NCI-H1436 (cell line): Measurements from ENCODE around the gene TLE5.

Experiments
- DNase-seq: peaks from one replicate; lab custom pipeline; 2025; lab: John Stamatoyannopoulos, UW

Gene TLE5, protein sequence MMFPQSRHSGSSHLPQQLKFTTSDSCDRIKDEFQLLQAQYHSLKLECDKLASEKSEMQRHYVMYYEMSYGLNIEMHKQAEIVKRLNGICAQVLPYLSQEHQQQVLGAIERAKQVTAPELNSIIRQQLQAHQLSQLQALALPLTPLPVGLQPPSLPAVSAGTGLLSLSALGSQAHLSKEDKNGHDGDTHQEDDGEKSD

DNA sequence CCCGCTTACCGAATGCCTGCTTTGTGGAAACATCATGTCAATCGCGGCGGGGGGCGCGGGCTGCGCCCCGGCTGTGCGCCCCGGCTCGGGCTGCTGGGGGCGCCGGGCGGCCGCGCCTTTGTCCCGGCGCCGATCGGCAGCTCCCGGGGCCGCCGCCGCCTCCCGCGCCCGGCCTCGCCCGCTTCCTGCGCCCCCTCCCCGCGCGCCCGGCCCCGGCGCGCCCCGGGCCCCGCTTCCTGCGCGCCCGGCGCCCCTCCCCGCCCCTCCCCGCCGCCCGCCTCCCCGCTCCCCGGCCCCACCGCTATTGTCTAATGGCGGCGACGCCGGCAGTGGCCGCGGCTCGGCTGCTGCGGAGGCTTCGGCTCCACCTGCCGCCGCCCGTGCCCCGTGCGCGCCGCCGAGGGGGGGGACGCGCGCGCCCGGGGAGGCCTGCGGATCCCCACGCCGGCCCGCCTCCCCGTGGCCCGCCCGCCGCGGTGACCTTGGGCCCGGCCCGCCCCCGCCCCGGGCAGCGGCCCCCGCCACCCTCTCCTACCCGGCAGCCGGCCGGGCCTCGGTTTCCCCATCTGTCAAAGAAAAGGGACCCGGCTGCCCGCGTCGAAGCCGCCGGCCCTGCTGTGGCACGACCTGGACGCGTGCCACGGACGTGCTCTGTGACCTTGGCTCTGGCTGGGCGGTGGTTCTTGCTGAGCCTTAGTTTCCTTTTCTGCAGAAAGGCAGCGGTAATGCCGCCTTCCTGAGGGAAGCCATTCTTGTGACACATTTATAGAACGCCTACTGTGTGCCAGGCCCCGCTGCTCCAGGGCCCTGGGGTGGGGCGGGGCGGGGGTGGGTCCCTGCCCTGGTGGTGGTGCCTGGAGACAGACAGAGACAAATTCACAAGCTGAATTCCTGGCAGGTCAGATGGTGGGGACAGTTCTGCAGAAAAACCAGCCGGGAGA, at the start of gene TLE5:
TLE5 (minus strand) TSS at position 331 of the 941 bp plus-strand sequence; CDS start at position 36, 295 bp downstream.
- DNase-seq: peak; percentile 52

DNA sequence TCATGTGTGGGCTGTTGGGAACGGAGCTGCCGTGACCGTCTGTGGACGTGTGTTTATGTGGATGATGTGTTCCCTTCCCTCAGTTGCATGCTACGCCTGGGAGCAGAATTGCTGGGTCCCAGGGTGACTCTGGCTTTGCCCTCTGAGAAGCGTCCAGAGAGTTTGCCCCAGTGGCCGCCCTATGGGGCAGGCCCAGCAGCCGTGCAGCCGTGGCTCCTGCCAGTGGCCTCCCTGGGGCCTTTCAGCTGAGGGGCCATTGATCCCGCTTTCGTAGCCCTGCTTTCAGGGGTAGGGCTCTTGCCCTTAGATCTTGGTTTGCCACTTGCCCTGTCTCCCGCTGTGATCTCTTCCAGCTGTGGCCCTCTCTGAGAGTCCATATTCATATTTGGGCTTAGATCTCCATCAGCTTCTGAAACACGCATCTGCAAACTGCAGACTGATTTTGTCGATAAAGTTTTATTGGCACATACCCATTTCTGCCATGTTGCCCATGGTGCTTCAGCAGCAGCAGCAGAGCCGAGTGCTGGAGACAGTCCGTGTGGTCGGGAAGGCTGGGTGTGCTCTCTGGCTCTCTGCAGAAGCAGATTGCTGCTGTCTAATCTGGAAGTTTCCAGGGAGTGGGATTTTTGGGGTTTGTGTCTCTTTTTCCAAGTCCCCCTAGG, 49.4 kb upstream of the TLE5 start:
- no peak for DNase-seq

DNA sequence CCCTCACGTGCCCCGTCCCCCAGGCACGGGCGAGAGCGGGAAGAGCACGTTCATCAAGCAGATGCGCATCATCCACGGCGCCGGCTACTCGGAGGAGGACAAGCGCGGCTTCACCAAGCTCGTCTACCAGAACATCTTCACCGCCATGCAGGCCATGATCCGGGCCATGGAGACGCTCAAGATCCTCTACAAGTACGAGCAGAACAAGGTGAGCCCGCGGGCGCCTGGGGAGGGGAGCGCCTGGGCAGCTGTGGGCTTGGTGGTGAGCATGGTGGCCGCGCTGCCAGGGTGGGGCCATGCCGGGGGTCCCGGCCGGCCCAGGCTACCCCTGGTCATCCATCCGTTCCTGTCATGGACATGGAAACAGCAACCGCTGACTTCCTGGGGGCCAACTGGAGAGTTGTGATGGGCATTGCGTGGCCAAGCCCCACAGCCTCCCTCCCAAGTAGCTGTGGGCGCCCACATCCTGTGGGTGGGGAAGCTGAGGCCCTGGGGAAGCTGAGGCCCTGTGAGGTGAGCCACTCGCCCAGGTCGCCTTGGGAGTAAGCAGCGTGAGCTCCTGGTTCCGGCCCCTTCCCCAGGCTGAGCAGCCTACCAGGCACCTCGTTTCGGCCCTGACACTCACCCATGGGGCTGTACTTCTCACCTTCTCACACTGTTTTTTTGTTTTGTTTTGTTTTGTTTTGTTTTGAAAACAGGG, 48.0 kb upstream of the TLE5 start:
- no peak for DNase-seq

DNA sequence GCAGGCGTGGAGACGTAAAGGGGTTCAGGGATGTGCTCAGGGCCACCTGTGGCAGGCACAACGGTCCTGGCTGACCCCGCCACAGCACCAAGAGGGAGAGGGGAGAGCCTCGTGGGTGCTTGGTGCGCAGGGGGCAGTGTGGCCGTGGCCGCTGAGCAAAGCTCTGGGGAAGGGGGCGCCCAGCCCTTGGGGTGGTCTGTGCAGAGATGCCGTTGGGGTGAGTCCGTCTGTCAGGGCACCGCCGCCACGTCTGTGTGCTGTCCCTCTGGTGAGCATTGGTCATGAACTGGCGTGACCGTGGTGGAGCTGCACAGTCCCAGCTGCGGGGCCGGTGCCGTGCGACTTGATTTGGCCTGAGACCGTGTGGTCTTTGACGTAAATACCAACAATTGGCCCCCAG, 47.2 kb upstream of the TLE5 start:
- DNase-seq: no peak

DNA sequence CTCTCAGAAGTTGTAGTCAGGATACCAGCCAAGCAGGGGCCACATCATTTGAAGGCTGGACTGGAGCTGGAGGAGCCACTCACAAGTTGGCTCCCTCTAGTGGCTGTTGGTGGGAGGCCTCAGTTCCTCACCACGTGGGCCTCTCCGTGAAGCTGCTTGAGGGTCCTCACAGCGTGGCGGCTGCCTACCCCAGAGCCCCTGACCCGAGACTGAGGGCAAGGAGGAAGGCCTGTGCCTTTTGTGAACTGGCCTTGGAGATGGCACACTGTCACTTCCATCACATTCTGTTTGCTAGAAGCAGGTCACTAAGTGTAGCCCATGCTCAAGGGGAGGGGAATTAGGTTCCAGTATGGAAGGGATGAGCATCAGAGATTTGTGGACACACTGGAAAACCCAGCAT, 46.5 kb upstream of the TLE5 start:
- peak; percentile 44 for DNase-seq

DNA sequence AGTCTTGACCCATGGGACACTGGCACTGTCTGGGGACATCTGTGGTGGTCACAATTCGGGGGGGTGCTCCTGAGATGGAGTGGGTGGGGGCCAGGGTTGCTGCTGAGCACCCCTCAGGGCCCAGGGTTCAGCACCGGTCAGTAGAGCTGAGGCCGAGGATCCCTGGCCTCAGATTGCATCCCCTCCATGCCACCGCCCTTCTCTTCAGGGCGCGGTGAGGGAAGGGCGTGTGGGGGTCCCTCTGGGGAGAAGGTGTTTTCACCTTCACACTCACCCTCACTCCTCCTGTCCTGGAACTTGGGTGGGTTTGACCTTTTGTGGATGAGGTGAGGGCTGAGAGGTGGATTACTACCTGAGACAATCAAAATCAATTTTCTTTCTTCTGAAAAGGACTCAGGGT, 45.4 kb upstream of the TLE5 start:
- no peak for DNase-seq

DNA sequence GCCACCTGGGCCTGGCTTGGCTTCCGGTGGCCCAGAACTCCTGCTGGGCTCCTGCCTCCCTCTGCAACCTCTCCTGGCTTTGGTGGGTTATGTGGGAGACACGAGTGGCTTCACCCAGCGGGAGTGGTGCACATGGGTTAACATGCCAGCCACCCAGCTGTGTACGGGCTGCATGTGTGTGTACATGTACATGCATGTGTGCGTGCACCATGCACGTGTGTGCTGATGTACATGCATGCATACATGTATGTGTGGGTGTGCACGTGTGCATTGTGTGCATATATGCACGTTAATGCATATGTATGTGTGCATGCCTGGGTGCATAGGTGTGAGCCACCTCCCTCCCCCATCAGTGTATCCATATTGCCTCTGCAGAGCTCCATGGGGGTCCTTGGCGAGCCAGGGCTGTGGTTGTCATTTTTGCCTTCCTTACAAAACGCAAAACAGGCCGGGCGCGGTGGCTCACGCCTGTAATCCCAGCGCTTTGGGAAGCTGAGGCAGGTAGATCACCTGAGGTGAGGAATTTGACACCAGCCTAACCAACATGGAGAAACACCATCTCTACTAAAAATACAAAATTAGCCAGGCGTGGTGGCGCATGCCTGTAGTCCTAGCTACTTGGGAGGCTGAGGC, 44.3 kb upstream of the TLE5 start:
- DNase-seq: no peak

DNA sequence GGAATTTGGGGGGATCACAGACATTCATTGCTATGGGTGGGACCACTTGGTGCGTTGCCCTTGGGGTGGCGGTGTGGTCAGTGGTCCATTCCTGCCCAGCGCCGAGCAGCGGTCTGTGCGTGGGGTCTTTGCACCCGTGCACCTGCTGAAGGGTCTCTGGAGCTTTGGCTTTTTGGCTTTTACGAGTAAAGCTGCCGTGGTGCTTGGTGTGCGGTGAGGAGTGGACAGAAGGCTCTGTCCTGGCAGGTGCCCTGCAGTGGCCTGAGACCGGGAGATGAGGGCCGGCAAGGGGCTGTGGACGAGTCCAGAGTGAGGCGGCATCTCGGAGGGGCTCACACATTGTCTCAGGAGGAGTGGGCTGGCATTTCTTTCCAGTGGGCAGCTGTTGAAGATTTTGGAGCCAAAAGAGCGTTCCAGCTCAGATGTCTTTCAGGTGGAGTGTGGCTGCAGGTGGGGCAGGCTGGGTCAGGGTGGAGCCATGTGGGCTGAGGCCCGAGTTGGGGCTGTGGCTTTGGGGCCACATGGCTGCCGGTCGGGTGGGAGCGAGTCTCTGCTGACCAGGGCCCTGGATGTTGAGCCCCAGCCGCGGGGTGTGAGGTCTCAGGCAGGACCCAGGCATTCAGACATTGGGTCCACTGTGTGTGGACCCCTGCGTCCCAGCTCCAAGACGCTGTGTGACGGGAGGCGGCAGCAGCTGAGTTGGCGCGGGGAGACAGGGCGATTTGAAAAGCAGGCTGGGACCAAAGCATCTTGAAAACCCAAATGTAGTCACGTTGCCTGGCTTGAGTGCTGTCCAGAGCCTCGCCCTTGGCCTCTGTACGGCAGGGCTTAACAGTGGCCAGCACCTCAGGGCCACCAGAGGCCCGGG, 43.6 kb upstream of the TLE5 start:
- DNase-seq: no peak

DNA sequence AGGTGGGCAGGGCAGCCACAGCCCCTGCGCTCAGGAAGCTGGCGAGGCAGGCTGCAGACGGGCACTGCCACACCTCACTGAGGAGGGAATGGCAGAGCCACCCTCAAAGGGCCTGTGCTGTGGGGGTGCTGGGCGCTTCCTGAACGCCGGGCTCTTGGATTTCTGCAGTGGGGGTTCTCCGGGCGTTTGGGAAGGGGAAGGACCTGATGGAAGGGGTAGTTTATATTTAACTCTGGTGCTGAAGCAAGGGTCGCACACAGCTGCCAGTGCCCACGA, 42.4 kb upstream of the TLE5 start:
- no peak for DNase-seq

DNA sequence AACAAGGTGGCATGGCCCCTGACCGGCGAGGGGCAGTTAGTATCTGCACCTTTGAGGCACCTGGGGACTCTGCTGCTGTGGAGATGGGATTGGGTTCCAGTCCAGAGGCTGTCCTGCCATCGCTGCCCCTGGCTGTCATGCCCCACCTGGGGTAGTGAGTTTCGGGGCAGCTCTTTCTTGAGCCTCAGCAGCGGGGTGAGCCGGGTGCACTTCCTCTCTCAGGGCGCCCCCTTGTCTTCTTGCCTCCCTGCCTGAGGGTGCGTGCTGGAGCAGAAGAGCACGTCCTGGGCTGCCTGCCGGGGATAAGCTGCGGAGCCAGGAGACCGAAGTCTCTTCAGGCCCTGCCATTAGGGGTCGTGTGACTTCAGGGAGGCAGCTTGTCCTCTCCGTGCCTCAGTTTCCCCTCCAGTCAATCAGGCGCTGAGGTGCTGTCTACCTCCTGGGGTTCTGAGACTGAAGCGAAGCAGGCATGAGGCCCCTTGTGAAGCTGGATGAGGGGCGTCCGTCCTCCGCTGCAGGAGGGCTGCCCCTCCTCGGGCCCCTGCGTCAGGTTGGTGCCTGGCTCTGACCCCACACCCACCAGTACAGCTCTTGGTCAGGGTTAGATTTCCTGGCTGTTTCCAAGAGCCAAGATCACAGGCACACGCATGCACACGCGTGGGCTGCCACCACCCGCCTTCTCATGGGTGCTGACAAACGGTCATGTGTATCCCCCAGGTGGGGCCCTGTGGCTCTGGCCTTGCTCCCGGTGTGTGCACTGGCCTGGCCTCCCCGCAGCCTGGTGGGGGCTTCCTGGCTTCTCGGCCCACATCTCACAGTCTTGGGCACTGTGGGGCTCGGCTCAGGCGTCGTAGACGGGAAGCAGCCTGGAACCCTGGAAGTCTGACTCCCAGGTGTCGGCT, 40.2 kb upstream of the TLE5 start:
- DNase-seq: no peak

DNA sequence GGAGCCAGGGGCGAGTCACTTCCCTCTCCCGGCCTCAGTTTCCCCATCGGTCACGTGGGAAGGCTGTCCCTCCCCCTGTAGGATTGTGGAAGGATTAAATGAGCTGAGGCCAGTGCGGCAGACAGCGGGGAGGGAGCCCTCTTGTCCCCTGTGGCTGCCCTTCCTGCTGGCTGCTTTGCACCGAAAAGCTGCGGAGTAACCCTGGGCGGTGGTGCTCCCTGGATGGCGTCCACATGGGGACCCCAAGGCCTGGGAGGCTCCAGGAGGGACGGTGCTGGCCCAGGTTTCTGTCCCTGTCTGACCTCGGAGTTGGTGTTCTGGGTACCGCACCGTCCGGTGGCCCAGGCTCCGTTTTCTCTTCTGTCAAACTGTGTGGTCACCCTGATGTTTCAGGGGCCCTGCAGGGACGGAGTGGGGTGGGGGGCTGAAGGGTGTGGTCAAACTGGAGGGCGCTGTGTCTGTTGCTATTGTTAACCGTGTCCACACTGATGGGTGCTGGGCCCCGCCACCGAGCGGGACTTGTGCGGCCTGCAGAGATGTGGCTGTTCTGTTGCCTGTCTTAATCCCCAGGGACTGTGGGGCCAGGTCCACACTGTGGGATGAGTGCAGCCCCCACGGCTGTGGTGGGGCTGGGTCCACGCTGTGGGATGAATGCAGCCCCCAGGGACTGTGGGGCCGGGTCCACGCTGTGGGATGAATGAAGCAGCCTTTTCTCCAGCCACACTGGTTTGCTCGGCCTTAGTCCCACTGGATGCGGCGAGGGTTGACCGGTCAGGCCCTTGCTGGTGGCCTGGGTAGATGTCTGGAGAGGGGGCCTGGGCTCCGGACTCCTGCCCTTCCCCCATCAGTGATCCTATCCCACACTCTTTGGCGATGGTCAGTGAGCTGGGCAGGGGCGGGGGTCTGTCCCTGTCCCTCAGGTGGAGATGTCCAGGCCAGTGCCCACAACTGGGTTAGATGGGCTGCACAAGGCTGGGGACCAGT, 38.7 kb upstream of the TLE5 start:
- DNase-seq: no peak

DNA sequence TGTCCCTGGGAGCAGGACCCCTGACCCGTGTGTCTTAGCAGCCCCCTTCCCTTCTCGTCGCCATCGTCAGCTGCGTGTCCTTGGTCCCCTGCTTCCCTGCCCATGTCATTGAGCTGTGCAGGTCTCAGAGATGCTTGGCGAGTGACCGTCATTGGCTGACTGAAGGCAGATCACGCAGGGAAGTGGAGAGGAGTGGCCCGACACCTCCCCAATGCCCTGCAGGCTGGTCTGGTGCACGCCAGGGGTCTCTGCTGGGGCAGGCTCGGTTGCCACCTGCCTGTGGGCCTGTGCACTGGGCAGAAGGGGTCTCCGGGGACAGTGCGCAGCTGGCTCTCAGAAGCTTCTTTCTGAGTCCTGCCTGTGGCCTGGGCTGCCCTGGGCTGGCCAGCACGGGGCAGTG, 38.0 kb upstream of the TLE5 start:
- DNase-seq: no peak

DNA sequence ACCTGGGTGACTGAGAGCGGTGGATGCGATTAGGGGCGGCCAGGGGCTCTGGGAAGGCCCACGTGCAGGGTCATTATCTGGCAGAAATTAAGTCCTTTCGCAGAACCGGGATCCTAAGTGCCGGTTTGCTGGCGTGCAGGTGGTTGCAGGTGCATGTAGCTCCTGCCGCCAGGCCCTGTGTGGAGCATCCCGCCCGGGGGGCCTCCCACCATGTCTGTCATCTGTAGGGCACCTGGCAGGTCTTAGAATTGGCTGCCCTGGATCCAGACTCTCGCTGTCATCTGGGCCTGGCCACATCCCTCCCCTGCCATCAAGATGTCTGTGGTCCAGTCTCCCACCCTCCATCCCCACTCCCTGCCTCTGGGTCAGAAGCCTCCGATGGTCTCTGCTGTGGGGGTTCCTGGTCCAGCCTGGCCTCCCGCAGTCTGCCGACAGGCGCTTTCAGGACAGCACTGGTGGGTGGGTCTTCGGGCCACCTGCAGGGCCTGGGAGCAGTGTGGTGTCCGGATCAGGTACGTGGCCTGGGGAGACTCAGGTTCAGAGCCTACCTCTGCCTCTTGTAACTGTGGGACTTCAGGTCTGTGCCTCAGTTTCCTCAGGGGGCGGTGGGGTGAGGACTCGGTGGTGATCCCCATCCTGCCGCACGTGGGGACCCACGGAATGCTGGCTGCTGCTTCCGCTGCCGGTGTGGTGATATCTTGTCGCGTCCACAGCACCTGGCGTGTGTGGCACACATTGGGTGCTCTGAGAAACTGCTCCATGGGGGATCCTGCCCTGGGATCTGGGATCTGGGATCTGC, 37.3 kb upstream of the TLE5 start:
- no peak for DNase-seq

DNA sequence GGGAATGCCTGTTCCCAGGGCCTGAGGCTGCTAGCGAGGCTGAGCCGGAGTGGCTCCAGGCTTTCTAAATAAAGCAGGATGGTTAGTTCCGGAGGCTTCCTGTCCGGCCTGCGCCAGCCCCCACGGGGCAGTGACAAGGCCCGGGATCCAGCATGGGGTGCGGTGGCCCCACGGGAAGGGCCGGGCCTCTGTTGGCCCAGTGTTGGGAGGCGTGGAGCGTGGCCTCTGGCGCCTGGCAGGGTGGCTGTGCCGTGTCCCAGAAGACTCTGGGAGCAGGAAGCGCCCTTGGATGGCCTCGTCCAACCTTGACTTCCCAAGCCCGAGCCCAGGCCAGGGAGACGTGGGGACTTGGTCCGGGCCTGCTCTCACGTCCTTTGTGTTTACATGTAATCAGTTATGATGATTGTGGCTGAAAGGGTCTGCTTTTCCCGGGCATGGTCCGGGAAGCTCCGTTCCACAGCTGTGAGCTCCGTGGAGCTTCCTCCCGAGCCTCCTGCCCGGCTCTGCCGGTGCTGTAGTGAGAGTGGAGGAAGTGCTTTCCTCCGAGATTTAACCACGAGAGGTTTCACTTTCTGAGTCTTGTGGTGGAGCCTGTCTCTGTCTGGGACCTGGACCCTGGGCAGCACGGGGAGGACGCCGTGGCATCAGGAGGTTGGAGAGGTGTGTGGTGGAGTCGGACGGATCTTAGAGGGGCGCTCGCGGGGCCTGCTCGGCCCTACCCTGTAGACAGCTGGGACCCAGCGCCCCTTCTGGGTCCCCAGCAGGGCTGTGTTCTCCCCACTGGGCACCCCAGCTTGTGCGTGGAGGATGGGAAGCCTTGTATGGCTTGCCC, 36.4 kb upstream of the TLE5 start:
- no peak for DNase-seq

DNA sequence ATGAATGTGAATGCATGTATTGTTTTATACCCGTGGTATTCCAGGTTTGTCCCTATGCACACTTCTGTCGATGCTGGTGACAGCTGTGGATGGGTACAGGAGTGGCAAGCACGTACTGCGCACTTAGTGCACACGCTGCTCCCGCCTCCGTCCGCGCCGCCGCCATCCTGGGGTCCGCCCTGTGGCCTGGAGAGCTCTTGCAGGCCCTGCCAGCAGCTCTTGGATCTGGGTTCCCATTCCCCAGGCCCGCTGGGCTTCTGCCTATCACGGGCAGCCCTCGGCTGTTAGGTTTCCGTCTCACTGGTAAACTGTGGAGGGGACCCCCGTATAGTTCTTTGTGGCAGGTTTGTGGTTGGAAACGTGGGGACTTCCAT, 35.8 kb upstream of the TLE5 start:
- DNase-seq: no peak

DNA sequence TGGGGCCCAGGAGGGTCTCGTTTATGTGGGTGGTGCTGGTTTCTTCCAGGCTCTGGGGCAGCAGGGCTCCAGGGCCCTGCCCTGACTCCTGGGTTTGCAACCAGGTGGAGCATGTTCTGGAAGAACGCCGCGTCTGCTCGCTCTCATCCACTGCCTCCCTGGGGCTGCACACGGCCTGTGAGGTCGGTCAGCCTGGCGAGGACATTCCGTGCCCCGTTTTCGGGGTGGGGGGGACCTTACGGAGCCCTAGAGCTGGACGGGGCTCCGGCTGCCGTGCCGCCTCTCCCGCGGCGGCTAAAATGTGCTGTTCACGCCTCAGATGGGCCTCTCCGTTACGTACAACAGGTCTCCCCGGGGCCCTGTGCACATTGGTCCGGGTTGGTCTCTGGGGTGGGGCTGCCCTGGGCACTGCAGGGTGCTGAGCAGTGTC, 35.2 kb upstream of the TLE5 start:
- DNase-seq: no peak

DNA sequence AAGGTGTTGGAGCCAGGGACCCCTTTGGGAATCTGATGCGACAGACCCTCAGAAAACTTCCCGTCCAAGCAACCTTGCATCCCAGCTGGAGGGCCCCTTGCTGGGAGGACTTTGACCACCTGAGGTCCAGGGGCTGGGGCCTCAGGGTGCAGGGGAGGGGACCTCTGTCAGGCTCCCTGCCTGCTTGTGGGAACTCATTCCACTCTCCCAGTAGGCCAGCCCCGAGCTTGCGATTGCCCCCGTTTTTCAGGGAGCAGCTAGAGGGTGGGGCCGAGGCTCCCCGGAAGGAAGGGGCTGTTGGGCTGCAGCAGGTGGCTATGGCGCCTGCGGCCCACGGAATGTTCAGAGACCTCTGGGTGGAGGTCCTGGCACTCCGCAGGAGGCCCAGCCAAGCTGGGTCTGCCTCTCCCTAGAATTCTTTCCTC, 34.6 kb upstream of the TLE5 start:
- no peak for DNase-seq
